Forelimb muscle (tissue), 1 donor: ENCODE measurements around the gene TCEAL9. TPM values are rescaled to one million over a fixed set of nuclear protein-coding genes. Genes with fewer than 3 reads are reported as not detected.

ENCODE experiments used
- polyA plus RNA-seq: library from polyadenylated mRNA; unstranded; fragments of 120-200 nt; gene quantifications from one replicate; pipeline ENCODE4 v1.2.1, GENCODE V29; 2013; ENCODE audit not compliant: insufficient read length

TCEAL9 gene
- polyA plus RNA-seq, 1 donor: 131 TPM

Other genes with a start within 250 kb of the TCEAL9 start
- 29.0 TPM for gene BEX4, start 141.4 kb upstream of the TCEAL9 start, polyA plus RNA-seq
- gene TCEAL8, start 101.4 kb upstream of the TCEAL9 start, polyA plus RNA-seq: 98.0 TPM
- gene TCEAL5, start 79.8 kb upstream of the TCEAL9 start, polyA plus RNA-seq: 3.4 TPM
- 41.2 TPM for gene BEX2, start 45.5 kb upstream of the TCEAL9 start, polyA plus RNA-seq
- gene TCEAL7, start 26.3 kb upstream of the TCEAL9 start, polyA plus RNA-seq: 447 TPM
- gene BEX3, start 20.0 kb downstream of the TCEAL9 start, polyA plus RNA-seq: 127 TPM
- gene RAB40A, start 163.0 kb downstream of the TCEAL9 start, polyA plus RNA-seq: 1.1 TPM
- 78.0 TPM for gene TCEAL4, start 229.0 kb downstream of the TCEAL9 start, polyA plus RNA-seq